Activated T-helper 17 cell treated with anti-CD3 and anti-CD28 coated beads, Interleukin-2, amount 50 U/mL, for 72 hours (primary cell): ENCODE data around the gene SDCCAG8. TPM values are rescaled to one million over a fixed set of nuclear protein-coding genes. Genes with fewer than 3 reads are reported as not detected.

ENCODE experiments used
- ATAC-seq: fragments of 150-1000 bp; cut with Tn5 transposase; replicated peaks from 2 replicates; pipeline ENCODE4 v1.10.0; 2021; ENCODE audit warnings: mild to moderate bottlenecking, moderate library complexity
- H3K27ac Mint-ChIP-seq: one replicate; pipeline ENCODE4 v1.8.0; 2022; ENCODE audit warnings: mixed read lengths
- H3K27me3 Mint-ChIP-seq: one replicate; pipeline ENCODE4 v1.8.0; 2022; ENCODE audit warnings: mixed read lengths
- H3K36me3 Mint-ChIP-seq: one replicate; pipeline ENCODE4 v1.8.0; 2022; ENCODE audit warnings: low read depth, mild to moderate bottlenecking, mixed read lengths
- H3K4me1 Mint-ChIP-seq: one replicate; pipeline ENCODE4 v1.8.0; 2022; ENCODE audit warnings: mixed read lengths
- H3K4me3 Mint-ChIP-seq: one replicate; pipeline ENCODE4 v1.8.0; 2022; ENCODE audit warnings: mild to moderate bottlenecking, mixed read lengths
- H3K9me3 Mint-ChIP-seq: one replicate; pipeline ENCODE4 v1.8.0; 2022; ENCODE audit warnings: mixed read lengths
- total RNA-seq, 2 donors: library from RNA; stranded (reverse); gene quantifications; one replicate each; pipeline ENCODE4 v1.2.3, GENCODE V29; 2022

The SDCCAG8 gene
- total RNA-seq, 2 donors from 2014 or later: 22.2 to 31.7 TPM

DNA sequence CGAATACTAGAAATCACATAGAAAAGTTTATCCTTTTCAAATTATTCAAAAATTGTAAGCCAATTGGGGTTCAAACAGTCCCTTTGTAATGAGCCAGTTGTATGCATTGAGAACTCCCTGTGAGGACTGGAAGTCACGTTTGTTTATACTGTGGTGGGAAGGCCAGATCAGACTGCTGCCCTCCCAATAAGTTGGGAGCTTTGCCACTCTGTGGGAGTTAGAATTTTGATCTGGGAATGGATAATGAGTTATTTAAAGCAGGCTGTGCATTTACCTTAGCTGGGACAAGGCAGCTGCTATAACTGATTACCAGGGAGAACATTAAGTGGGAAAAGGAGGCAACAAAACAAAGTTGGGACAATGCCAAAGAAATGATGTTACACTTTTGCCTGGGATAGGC is 178.8 kb downstream of the SDCCAG8 start:
- Mint-ChIP-seq H3K36me3 (peaks cover 11% of the 10 kb centered on the region), H3K27ac (no peak overlapping the region), H3K9me3 (no peaks in the 10 kb centered on the region), H3K27me3 (no peaks in the 10 kb centered on the region), H3K4me3 (no peak overlapping the region), H3K4me1 (peaks cover 3% of the 10 kb centered on the region)
- no peak for ATAC-seq

DNA sequence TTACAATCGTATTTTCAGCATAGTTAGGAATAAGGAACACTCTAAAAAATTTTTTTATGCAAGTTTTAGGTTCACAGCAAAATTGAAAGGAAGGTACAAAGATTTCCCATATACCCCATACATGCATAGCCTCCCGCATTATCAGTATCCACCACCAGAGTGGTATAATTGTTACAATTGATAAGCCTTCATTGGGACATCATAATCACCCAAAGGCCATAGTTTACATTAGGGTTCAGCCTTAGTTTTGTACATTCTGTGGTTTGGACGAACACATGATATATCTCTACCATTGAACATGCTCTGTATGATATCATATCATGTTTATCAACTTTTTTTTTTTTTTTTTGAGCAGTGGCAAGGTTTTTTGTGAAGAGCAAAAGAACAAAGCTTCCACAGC is 180.0 kb downstream of the SDCCAG8 start:
- H3K4me1 Mint-ChIP-seq: no peaks in the 10 kb centered on the region
- no peak overlapping the region for H3K27ac Mint-ChIP-seq
- H3K36me3 Mint-ChIP-seq: peaks cover 5% of the 10 kb centered on the region
- H3K4me3 Mint-ChIP-seq: no peak overlapping the region
- H3K27me3 Mint-ChIP-seq: no peaks in the 10 kb centered on the region
- no peak for ATAC-seq
- H3K9me3 Mint-ChIP-seq: no peaks in the 10 kb centered on the region

DNA sequence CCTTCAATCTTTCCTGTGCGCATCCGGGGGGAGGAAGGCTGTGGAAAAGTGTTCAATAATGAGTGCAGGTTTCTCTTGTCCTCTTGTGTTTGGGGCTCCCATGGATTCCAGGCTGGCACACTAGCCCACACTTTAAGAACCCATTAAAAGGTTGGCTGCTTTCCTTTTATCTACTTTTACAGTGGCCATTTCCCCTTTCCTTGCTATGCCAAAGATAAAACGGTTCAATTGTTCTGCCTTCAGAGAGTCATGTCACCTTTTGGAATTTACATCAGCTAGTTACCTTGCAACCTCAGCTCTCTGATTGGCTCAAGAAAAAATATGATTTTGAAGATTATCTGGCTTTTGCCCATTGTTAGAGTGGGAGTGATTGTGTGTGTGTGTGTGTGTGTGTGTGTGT is 182.3 kb downstream of the SDCCAG8 start:
- Mint-ChIP-seq H3K4me1 (no peaks in the 10 kb centered on the region), H3K4me3 (no peak overlapping the region), H3K9me3 (no peaks in the 10 kb centered on the region), H3K27ac (no peak overlapping the region), H3K27me3 (no peaks in the 10 kb centered on the region), H3K36me3 (peaks cover 5% of the 10 kb centered on the region)
- no peak for ATAC-seq

DNA sequence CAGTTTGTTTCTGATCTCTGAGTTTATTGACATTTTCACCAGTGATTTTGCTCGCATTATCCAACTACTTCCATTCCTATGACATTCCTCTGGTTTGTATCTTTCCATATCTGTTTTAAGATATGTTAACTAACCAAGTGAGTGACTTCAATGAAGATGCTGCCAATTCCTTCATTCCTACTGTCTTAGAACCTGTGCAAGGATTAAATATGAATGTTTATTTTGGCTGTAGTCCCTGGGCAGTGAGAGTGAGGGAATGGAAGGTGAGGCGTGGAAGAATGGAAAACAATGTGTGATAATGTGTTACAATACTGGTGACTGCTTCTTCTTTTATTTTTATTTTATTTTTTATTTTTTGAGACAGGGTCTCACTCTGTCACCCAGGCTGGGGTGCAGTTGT is 183.0 kb downstream of the SDCCAG8 start:
- Mint-ChIP-seq H3K27me3 (no peaks in the 10 kb centered on the region), H3K9me3 (no peaks in the 10 kb centered on the region), H3K4me3 (no peak overlapping the region), H3K4me1 (no peaks in the 10 kb centered on the region), H3K36me3 (peaks cover 5% of the 10 kb centered on the region), H3K27ac (no peak overlapping the region)
- no peak for ATAC-seq

DNA sequence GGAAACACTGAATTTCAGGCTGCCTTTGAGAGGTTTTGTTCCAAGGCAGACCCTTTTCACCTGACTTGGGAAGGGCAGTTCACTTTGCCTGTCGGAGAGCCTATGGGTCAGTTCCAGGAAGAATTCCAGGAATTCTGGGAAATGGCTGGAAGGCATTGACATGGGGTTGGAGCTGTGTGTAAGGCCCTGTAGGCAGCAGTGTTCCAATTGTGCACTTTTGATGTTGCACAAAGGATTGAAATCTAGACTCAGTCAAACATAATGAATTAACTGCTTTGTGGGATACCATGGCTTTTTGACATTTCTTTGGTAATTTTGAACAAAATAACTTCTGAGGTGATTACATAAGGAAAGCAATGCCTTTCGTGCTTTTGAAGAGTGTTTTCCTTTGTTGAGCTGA is 184.6 kb downstream of the SDCCAG8 start:
- Mint-ChIP-seq H3K4me1 (no peaks in the 10 kb centered on the region), H3K36me3 (peaks cover 5% of the 10 kb centered on the region), H3K4me3 (no peak overlapping the region), H3K27ac (no peak overlapping the region), H3K27me3 (no peaks in the 10 kb centered on the region), H3K9me3 (no peaks in the 10 kb centered on the region)
- ATAC-seq: no peak

DNA sequence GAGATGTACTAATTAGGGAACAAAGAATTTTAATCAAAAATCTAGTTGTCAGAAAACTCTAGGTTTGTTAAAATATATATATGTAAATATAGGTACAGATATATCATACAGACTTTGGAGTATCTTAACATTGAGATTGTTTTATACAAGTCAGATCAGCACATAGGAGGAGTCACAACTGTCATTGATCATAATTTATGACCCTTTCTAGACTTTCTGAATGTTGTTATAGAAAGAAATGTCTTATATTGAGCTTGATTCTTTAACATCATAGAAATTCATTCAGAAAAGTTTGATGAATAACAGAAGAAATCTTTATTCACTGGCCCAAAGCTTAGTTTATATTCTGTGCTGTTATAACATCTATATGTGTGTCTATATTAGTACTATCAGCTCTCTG is 185.8 kb downstream of the SDCCAG8 start:
- no peak overlapping the region for H3K27ac Mint-ChIP-seq
- H3K36me3 Mint-ChIP-seq: peaks cover 5% of the 10 kb centered on the region
- H3K9me3 Mint-ChIP-seq: no peaks in the 10 kb centered on the region
- H3K4me3 Mint-ChIP-seq: no peak overlapping the region
- no peak for ATAC-seq
- no peaks in the 10 kb centered on the region for H3K27me3 Mint-ChIP-seq
- no peaks in the 10 kb centered on the region for H3K4me1 Mint-ChIP-seq

DNA sequence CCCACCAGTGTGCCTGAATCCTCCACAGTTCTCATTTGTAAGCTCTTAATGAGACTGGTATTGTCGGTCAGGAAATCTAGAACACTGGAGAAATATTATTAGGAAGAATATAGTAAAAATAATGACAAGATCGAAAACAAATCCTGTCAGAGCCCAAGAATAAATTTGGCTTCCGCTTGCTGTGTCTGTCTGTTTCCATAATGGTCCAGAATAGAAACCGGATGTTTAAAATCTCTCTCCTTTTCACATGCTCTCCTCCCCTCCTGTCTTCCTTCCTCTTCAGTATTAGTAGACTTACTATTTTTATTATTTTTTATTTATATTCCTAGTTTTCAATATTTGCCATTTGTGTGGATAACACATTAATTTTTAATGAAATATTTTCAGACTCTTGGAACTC is 187.7 kb downstream of the SDCCAG8 start:
- no peaks in the 10 kb centered on the region for H3K4me1 Mint-ChIP-seq
- H3K36me3 Mint-ChIP-seq: no peaks in the 10 kb centered on the region
- H3K27me3 Mint-ChIP-seq: no peaks in the 10 kb centered on the region
- H3K27ac Mint-ChIP-seq: no peak overlapping the region
- H3K9me3 Mint-ChIP-seq: no peaks in the 10 kb centered on the region
- H3K4me3 Mint-ChIP-seq: no peak overlapping the region
- ATAC-seq: no peak

DNA sequence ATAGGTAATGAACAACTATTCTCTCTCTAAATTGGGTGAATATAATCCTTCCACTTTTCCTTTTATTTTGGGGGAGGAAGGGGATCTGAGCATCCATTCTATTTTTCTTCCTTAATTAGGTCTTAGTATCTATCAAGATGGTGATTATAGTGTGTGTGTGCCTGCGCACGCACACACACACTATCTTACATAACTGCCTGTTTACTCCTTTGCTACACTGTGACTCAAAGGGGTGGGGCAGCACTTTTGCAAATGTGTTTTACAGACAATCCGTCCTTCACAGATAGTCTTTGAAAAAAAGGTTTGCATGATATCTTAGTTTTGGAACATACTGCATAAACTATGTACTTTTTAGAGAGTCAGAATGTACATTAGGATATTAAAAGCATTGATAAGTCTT is 191.5 kb downstream of the SDCCAG8 start:
- H3K36me3 Mint-ChIP-seq: no peaks in the 10 kb centered on the region
- no peaks in the 10 kb centered on the region for H3K4me1 Mint-ChIP-seq
- no peaks in the 10 kb centered on the region for H3K27me3 Mint-ChIP-seq
- H3K27ac Mint-ChIP-seq: no peak overlapping the region
- no peak overlapping the region for H3K4me3 Mint-ChIP-seq
- H3K9me3 Mint-ChIP-seq: no peaks in the 10 kb centered on the region
- no peak for ATAC-seq

DNA sequence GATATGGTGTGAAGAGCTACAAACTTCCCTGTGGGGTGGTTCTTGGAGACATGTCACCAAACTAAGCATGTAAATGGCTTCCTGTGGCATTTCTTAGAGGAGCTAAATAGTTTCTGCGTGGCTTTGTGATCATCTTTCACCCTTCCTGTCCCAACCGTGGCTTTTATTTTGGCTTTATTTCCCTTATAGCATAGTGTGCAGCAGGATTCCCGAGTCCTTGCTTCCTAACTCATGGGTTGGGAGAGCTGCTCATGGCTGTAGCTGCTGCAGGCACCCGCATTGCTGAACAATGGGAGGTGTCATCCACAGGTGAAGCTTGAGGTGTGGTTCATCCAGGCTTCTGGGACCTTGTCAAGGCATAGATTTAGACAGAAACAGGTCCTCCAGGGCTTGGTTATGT is 192.0 kb downstream of the SDCCAG8 start:
- ATAC-seq: no peak
- Mint-ChIP-seq H3K27me3 (no peaks in the 10 kb centered on the region), H3K36me3 (no peaks in the 10 kb centered on the region), H3K9me3 (no peaks in the 10 kb centered on the region), H3K4me3 (no peak overlapping the region), H3K27ac (no peak overlapping the region), H3K4me1 (no peaks in the 10 kb centered on the region)

DNA sequence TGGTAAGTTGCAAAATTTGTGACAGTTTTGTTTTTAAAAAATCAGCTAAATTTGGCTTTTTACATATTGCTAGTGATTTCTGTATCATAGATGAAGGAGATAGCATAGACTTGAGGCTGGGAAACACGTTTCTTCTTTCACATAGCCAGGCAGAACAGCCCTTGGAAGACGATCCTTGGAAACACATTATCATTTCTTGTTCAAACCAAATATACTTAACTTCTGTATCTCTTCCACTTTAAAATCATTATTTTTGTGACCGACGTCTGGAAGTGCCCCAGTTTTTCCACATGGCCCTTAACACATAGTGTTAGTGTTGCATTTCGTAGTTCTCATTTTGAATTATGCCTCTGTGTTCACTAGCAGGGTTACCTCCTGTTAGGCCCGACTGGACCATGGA is 193.5 kb downstream of the SDCCAG8 start:
- Mint-ChIP-seq H3K4me3 (no peak overlapping the region), H3K27ac (no peak overlapping the region)

DNA sequence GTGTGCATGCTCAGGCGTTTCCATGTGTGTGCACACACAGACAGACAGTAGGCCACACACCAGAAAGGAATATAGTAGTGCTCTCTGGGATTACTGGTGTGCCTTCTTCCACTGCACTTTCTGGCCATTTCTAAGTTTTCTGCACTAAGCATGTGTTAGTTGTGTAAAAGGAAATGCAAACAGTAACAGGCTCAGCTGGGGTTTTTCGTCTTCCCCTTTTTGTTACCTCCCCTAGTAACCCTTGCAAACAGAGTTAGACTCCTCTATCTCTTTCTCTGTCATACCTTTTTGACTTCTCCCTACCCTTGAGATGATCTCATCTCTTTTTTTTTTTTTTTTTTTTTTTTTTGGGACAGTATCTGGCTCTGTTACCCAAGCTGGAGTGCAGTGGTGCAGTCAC is 196.3 kb downstream of the SDCCAG8 start:
- Mint-ChIP-seq H3K27me3 (no peaks in the 10 kb centered on the region), H3K4me3 (no peak overlapping the region), H3K27ac (no peak overlapping the region), H3K36me3 (peaks cover 8% of the 10 kb centered on the region), H3K4me1 (no peaks in the 10 kb centered on the region), H3K9me3 (no peaks in the 10 kb centered on the region)
- no peak for ATAC-seq

More for the DNA sequence above, 193.5 kb downstream of the SDCCAG8 start:
- ATAC-seq: no peak
- Mint-ChIP-seq H3K36me3 (no peaks in the 10 kb centered on the region), H3K27me3 (no peaks in the 10 kb centered on the region), H3K4me1 (no peaks in the 10 kb centered on the region), H3K9me3 (no peaks in the 10 kb centered on the region)

DNA sequence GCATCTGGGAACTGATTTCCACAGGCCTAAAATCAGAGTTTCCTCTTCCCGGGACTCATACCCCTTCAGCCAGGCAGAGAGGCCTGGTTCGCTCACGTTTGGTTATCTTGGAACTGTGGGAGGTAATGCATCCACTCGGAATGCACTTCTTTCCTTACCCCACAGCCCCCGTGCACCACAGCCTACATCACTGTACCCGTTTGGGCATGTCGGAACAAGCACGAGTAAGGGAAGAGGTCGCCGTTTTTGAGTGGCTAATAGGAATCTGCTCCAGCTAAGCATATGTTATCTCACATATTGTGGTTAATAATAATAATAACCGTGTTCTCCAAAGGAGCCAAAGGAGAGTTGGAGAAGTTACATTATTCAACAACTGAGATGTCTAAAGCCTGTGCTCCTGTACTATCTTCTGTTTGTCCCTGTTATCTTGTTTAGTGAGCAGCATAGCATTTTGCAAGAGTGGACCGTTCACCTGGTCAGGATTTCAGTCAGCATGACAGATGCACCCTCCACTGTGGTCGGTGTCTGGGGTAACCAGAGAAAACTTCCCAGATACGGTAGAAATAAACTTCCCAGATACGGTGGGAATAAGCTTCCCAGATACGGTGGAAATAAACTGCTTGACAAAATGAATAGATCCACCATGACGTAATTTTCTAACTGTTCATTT is 198.6 kb downstream of the SDCCAG8 start:
- no peak for ATAC-seq
- no peaks in the 10 kb centered on the region for H3K9me3 Mint-ChIP-seq
- no peak overlapping the region for H3K4me3 Mint-ChIP-seq
- H3K36me3 Mint-ChIP-seq: peaks cover 8% of the 10 kb centered on the region
- no peak overlapping the region for H3K27ac Mint-ChIP-seq
- no peaks in the 10 kb centered on the region for H3K27me3 Mint-ChIP-seq
- no peaks in the 10 kb centered on the region for H3K4me1 Mint-ChIP-seq

DNA sequence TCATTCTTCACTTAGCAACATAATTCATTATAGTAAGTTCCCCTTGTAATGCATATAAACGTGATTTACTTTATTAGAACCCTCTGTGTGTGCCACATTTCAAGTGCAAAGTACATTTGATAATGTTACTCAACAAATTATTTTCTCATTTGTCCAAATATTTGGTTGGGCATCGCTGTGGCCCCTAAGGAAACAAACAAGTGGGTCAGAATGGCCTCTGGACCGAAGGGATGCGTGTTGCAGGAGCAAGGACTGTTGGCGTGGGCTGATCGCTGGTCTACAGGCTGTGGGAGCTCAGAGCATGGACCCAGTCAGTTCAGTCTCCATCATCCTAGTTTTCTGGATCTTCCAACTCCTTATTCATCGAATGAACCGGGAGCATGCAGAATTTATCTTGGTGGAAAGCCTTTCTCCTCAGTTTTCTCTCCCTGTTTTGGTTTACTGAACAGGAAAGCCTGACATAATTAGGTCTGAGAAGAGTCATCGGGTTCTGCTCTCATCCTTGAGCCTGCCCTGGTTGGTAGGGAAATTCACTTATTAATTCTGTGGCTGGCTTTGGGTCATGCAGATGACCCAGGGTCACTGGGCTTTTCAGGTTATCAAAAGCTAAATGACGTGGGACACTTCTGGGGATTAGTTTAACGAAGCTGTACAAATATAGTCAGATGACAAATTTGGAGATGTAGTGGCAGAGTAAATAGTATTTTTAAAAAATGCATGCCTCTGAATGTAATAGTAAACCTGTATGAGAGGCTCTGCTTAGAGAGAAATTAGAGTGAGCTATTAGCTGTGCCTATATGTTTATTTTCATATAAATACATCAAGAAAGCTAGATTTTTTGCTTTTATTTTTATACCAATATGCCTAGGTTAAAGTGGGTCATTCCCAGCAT is 200.2 kb downstream of the SDCCAG8 start:
- Mint-ChIP-seq H3K36me3 (peaks cover 14% of the 10 kb centered on the region), H3K27ac (no peak overlapping the region), H3K9me3 (no peaks in the 10 kb centered on the region)

DNA sequence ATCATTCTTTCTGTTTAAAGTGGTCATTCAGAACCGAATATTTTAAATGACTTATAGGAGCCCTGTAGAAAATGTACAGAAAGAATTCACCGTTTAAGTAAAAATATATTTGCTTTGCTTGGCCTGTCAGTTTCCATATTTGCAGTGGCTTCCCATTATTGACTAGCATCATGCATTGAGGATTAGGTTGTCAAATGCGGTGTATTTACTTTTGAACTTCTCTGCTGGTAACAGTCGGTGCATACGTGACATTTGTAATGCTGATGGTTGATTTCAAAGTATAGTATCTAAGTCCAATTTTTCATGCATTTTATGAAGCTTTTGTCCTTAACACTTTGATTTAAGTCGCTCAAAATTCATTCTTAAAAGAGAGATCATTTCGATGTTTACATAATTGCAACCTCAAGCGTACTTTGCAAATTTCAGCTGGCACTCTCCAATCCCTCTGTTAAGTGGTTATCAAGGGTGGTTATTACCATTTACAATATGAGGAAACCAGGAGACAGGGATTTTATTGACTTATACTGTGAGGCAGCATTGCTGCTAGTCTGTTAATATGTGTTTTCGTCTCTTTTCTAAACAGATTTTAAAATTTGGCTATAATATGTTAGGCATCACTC is 201.6 kb downstream of the SDCCAG8 start:
- Mint-ChIP-seq H3K4me3 (no peak overlapping the region), H3K27me3 (no peaks in the 10 kb centered on the region), H3K9me3 (no peaks in the 10 kb centered on the region), H3K27ac (no peak overlapping the region), H3K36me3 (peaks cover 24% of the 10 kb centered on the region), H3K4me1 (no peaks in the 10 kb centered on the region)
- ATAC-seq: no peak

More for the DNA sequence above, 200.2 kb downstream of the SDCCAG8 start:
- no peaks in the 10 kb centered on the region for H3K27me3 Mint-ChIP-seq
- no peak overlapping the region for H3K4me3 Mint-ChIP-seq
- H3K4me1 Mint-ChIP-seq: no peaks in the 10 kb centered on the region
- ATAC-seq: no peak

DNA sequence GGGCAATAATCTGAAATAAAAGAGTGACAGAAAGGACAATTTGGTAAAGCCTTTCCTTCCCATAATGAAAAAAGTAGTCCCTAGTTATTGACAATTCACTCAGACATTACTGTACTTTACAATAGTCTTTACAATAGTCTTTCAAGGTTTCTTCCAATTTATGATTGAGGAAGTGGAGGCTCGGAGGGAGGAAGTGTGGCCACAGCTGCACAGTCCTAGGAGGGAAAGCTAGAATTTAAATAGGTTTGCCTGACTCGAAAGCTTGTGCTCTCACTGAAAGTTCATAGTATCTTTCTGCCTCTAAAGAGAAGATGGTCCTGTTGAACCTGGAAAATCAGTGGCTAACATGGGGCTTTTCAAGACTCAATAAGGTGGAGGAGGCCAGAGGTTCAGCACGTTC is 203.2 kb downstream of the SDCCAG8 start:
- Mint-ChIP-seq H3K4me1 (no peaks in the 10 kb centered on the region), H3K9me3 (no peaks in the 10 kb centered on the region), H3K36me3 (peaks cover 24% of the 10 kb centered on the region), H3K4me3 (no peak overlapping the region), H3K27ac (no peak overlapping the region), H3K27me3 (no peaks in the 10 kb centered on the region)
- ATAC-seq: no peak
